Calu3 (cell line): Measurements from ENCODE around the gene SLC22A5. TPM values are rescaled to one million over a fixed set of nuclear protein-coding genes. Genes with fewer than 3 reads are reported as not detected.

Experiments
- BruUV-seq: library from RNA; stranded (reverse); fragments of 400-500 nt; replicated peaks from 2 replicates; lab custom pipeline; 2021; lab: Mats Ljungman, UMichigan
- CTCF ChIA-PET: fragments of 300-600 bp; sonication (Branson Sonifier 250); formaldehyde crosslinking; loops from one replicate; lab custom pipeline; 2022; ENCODE audit warnings: antibody characterized with exemption; lab: Charles Lee
- DNase-seq: peaks from one replicate; pipeline ENCODE4 v3.0.0; 2022
- H3K27ac Mint-ChIP-seq: one replicate; pipeline ENCODE4 v1.8.0; 2022; ENCODE audit warnings: mixed read lengths; ENCODE audit not compliant: unreplicated experiment
- H3K27me3 Mint-ChIP-seq: one replicate; pipeline ENCODE4 v1.8.0; 2022; ENCODE audit warnings: mixed read lengths; ENCODE audit not compliant: unreplicated experiment
- H3K36me3 Mint-ChIP-seq: one replicate; pipeline ENCODE4 v1.8.0; 2022; ENCODE audit warnings: mild to moderate bottlenecking, moderate library complexity, mixed read lengths; ENCODE audit not compliant: insufficient read depth, unreplicated experiment
- H3K4me1 Mint-ChIP-seq: one replicate; pipeline ENCODE4 v1.8.0; 2022; ENCODE audit warnings: mild to moderate bottlenecking, low read depth, mixed read lengths; ENCODE audit not compliant: unreplicated experiment
- H3K4me3 Mint-ChIP-seq: one replicate; pipeline ENCODE4 v1.8.0; 2022; ENCODE audit warnings: mild to moderate bottlenecking, low read depth, moderate library complexity, mixed read lengths; ENCODE audit not compliant: unreplicated experiment
- H3K9me3 Mint-ChIP-seq: one replicate; pipeline ENCODE4 v1.8.0; 2022; ENCODE audit warnings: low read depth, mixed read lengths; ENCODE audit not compliant: unreplicated experiment
- intact Hi-C: fragments of 100-400 bp; cut with micrococcal nuclease; formaldehyde crosslinking; loops from one replicate; pipeline ENCODE4 v1.10.0; 2022; ENCODE audit not compliant: unreplicated experiment
- total RNA-seq: library from RNA; stranded (reverse); gene quantifications from 2 replicates; pipeline ENCODE4 v1.2.3, GENCODE V29; 2022
- TF ChIP-seq, protein P1 (sequence below): fragments of 200-600 bp; IDR thresholded peaks from one replicate; pipeline ENCODE4 v1.8.0; 2022; ENCODE audit warnings: antibody characterized with exemption; ENCODE audit not compliant: unreplicated experiment

Gene SLC22A5
- total RNA-seq, 1 experiment from 2014 or later: 24.6 TPM

DNA sequence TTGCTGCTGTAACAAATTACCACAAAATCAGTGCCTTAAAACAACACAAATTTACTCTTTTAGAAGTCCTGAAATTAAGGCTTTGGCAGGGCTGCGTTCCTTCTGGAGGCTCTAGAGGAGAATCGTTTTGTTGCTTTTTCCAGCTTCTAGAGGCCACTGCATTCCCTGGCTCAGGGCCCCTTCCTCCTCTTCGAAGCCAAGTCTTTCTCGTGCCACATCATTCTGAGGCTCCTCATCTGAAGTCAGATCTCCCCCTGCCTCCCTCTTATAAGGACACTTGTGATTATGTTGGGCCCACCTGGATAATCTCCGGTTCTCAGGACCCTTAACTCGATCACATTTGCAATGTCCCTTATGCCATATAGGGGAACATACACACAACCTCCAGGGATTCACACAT is 48.0 kb downstream of the SLC22A5 start:
- CTCF ChIA-PET: no interaction called here
- H3K4me1 Mint-ChIP-seq: peaks cover 61% of the 10 kb centered on the region

DNA sequence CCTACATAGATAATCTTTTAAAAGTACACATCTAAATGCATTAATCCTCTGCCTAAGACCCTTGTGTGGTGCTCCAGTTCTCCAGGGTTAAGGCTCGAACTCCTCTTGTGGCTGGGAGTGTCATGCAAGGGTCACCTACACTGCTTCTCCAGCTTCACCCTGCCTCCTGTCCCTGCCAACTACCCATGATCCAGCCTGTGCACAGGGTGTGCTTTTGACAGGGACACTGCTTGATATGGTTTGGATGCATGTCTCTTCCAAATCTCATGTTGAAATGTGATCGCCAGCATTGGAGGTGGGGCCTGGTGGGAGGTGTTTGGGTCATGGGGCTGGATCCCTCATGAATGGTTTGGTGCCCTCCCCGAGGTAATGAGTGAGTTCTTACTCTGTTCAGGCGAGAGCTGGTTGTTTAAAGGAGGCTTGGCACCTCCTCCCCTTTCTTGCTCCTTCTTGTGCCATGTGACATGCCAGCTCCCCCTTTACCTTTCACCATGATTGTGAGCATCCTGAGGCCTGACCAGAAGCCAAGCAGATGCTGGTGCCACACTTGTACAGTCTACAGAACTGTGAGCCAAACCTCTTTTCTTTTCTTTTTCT is 48.5 kb downstream of the SLC22A5 start:
- no peak overlapping the region for H3K27ac Mint-ChIP-seq
- DNase-seq: no peak
- no peaks in the 10 kb centered on the region for H3K9me3 Mint-ChIP-seq
- H3K36me3 Mint-ChIP-seq: no peaks in the 10 kb centered on the region
- no peak overlapping the region for H3K4me3 Mint-ChIP-seq
- H3K4me1 Mint-ChIP-seq: peaks cover 61% of the 10 kb centered on the region
- no peaks in the 10 kb centered on the region for H3K27me3 Mint-ChIP-seq
- intact Hi-C loops: no loop called here
- no TSS peak for BruUV-seq
- CTCF ChIA-PET: no interaction called here
- TF ChIP-seq, protein P1, sequence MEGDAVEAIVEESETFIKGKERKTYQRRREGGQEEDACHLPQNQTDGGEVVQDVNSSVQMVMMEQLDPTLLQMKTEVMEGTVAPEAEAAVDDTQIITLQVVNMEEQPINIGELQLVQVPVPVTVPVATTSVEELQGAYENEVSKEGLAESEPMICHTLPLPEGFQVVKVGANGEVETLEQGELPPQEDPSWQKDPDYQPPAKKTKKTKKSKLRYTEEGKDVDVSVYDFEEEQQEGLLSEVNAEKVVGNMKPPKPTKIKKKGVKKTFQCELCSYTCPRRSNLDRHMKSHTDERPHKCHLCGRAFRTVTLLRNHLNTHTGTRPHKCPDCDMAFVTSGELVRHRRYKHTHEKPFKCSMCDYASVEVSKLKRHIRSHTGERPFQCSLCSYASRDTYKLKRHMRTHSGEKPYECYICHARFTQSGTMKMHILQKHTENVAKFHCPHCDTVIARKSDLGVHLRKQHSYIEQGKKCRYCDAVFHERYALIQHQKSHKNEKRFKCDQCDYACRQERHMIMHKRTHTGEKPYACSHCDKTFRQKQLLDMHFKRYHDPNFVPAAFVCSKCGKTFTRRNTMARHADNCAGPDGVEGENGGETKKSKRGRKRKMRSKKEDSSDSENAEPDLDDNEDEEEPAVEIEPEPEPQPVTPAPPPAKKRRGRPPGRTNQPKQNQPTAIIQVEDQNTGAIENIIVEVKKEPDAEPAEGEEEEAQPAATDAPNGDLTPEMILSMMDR: no peak

More for the DNA sequence above, 48.0 kb downstream of the SLC22A5 start:
- intact Hi-C loops: no loop called here
- H3K4me3 Mint-ChIP-seq: no peak overlapping the region
- H3K36me3 Mint-ChIP-seq: no peaks in the 10 kb centered on the region
- no peaks in the 10 kb centered on the region for H3K9me3 Mint-ChIP-seq
- H3K27ac Mint-ChIP-seq: no peak overlapping the region
- H3K27me3 Mint-ChIP-seq: no peaks in the 10 kb centered on the region
- TF ChIP-seq, protein P1: no peak
- no TSS peak for BruUV-seq
- DNase-seq: no peak

DNA sequence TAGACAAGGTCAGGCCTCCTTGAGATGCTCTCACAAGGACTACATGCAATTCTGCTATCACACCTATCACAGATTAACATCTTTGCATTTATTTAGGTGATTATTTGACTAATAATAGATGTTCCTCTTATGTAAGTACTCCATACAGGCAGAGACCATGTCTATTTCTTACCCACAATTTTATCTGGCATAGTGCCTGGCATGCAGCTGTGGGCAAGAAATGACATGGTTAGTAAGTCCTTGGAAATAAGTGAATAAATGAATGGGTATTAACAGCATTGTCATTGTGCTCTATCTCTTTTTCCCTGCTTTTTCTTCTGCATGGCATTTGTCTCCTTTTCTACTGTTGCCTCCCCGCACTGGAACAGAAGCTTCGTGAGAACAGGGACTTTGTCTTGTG is 49.4 kb downstream of the SLC22A5 start:
- TF ChIP-seq, protein P1: no peak
- intact Hi-C loops: loop anchor here (1.0 kb wide), 1 partner anchor 45 kb away; no protein-coding TSS in a partner anchor
- DNase-seq: no peak
- no peaks in the 10 kb centered on the region for H3K27me3 Mint-ChIP-seq
- H3K4me1 Mint-ChIP-seq: peaks cover 60% of the 10 kb centered on the region
- CTCF ChIA-PET: no interaction called here
- H3K4me3 Mint-ChIP-seq: no peak overlapping the region
- no TSS peak for BruUV-seq
- no peak overlapping the region for H3K27ac Mint-ChIP-seq
- H3K9me3 Mint-ChIP-seq: no peaks in the 10 kb centered on the region
- no peaks in the 10 kb centered on the region for H3K36me3 Mint-ChIP-seq

DNA sequence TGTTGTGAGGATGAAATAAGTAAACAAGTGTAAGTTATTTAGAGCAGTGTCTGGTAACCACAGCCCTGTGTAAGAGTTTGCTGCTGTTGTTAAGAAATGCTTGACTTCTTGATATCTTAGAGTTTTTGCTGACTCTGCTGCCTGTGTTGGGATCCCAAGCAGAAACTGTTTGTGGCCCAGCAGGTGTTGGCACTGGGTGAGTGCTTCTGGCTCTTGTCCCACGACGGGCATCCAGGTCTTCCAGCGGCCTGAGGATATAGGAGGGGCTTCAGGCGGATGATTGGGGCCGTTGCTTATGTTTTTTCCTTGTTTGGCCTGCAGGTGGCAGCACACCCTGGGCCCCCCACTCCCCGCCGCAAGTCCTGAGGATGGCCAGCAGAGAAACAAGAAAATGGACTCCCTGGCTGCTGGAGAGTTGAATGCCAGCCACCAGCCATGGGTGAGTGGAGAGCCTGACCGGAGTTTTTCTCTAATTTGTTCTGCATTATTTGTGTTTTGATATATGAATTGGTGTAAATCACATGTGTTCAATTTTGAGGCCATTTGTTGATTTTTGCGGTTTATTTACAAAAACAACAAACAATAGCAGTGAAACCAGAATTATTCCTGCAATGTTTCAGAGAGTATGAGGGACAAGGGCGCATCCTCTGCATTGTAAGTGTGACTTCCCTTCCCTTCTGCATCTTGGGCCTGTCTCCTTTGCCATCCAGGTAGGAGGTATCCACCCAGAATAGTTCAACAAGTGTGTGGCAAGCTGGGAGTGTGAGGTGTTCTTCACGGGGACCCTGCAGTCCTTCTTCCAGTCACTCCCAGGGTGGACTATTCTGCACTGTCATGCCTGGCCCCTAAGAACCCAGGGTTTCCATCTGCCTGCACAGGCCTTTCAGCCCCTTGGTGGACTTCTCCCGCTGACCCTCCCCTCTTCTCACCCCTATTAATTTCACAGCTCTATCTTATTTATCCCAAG is 50.3 kb downstream of the SLC22A5 start:
- Mint-ChIP-seq H3K36me3 (no peaks in the 10 kb centered on the region), H3K27ac (no peak overlapping the region), H3K27me3 (no peaks in the 10 kb centered on the region), H3K9me3 (no peaks in the 10 kb centered on the region), H3K4me3 (no peak overlapping the region), H3K4me1 (peaks cover 51% of the 10 kb centered on the region)
- TF ChIP-seq, protein P1: peak; percentile 91
- DNase-seq: peak; percentile 87
- CTCF ChIA-PET: interaction anchor here (1.3 kb wide), 1 partner anchor 10 kb away, joined by 4 read pairs; no protein-coding TSS in a partner anchor
- intact Hi-C loops: loop anchor here (1.0 kb wide), 1 partner anchor 45 kb away; no protein-coding TSS in a partner anchor
- BruUV-seq: no TSS peak
